Mesothelial cell of epicardium (in vitro differentiated cells): ENCODE measurements around the gene SPACA9. TPM values are rescaled to one million over a fixed set of nuclear protein-coding genes. Genes with fewer than 3 reads are reported as not detected.

Experiments
- DNase-seq, 2 experiments: peaks; one replicate each; pipeline ENCODE4 v3.0.0; 2021; ENCODE audit warnings: low spot score in 2 of 2; ENCODE audit not compliant: unreplicated experiment in 2 of 2
- H3K27ac Mint-ChIP-seq: 2 replicates; pipeline ENCODE4 v1.8.0; 2021; ENCODE audit warnings: mixed read lengths
- H3K27me3 Mint-ChIP-seq: 2 replicates; pipeline ENCODE4 v1.8.0; 2021; ENCODE audit warnings: low read depth, mixed read lengths
- H3K36me3 Mint-ChIP-seq: 2 replicates; pipeline ENCODE4 v1.8.0; 2021; ENCODE audit warnings: mixed read lengths
- H3K4me1 Mint-ChIP-seq: 2 replicates; pipeline ENCODE4 v1.8.0; 2021; ENCODE audit warnings: mixed read lengths
- H3K4me3 Mint-ChIP-seq: 2 replicates; pipeline ENCODE4 v1.8.0; 2021; ENCODE audit warnings: mild to moderate bottlenecking, moderate library complexity, mixed read lengths
- H3K9me3 Mint-ChIP-seq: 2 replicates; pipeline ENCODE4 v1.8.0; 2021; ENCODE audit warnings: mixed read lengths
- CTCF ChIP-seq: fragments of 200-600 bp; sonication (generic); IDR thresholded peaks from one replicate; pipeline ENCODE4 v1.5.0; 2021; ENCODE audit warnings: antibody characterized with exemption; ENCODE audit not compliant: unreplicated experiment
- total RNA-seq: library from RNA; stranded (reverse); gene quantifications from 3 replicates; pipeline ENCODE4 v1.2.1, GENCODE V29; 2021

The SPACA9 gene
- total RNA-seq, 1 donor from 2014 or later, result 5.7 TPM

DNA sequence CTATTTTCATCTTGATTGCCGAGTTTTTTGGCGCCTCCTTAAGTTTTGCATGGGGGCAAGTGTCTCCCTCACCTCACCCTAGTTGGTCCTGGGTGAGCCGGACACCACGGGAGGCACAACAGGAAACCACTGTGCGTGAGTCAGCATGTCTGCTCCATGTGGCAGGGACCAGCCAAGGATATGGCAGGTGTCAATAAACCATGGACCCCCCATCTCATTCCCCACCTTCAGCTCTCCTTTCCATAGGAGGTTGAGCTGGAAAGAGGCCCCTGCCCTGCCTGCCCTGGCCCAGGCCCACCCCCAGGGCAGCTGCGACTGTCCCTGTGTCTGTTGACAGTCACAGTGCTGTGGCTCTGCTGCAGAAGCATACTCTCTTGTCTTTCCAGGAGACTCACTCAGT is 3.1 kb downstream of the SPACA9 start:
- H3K27me3 Mint-ChIP-seq, result no peaks in the 10 kb centered on the region
- no peaks in the 10 kb centered on the region for H3K9me3 Mint-ChIP-seq
- TF ChIP-seq CTCF, result no peak
- no peak for DNase-seq
- H3K27ac Mint-ChIP-seq, result no peak overlapping the region
- H3K4me1 Mint-ChIP-seq, result peaks cover 2% of the 10 kb centered on the region
- H3K4me3 Mint-ChIP-seq, result no peak overlapping the region
- H3K36me3 Mint-ChIP-seq, result no peaks in the 10 kb centered on the region

- no peak for TF ChIP-seq CTCF
- Mint-ChIP-seq H3K36me3 (no peaks in the 10 kb centered on the region), H3K9me3 (no peaks in the 10 kb centered on the region), H3K27ac (no peak overlapping the region), H3K4me3 (no peak overlapping the region), H3K27me3 (no peaks in the 10 kb centered on the region), H3K4me1 (peaks cover 2% of the 10 kb centered on the region)
- DNase-seq, result no peak
Observed at GRCh38 chr9:132882616-132883015, 3.9 kb downstream of the SPACA9 start.

DNA sequence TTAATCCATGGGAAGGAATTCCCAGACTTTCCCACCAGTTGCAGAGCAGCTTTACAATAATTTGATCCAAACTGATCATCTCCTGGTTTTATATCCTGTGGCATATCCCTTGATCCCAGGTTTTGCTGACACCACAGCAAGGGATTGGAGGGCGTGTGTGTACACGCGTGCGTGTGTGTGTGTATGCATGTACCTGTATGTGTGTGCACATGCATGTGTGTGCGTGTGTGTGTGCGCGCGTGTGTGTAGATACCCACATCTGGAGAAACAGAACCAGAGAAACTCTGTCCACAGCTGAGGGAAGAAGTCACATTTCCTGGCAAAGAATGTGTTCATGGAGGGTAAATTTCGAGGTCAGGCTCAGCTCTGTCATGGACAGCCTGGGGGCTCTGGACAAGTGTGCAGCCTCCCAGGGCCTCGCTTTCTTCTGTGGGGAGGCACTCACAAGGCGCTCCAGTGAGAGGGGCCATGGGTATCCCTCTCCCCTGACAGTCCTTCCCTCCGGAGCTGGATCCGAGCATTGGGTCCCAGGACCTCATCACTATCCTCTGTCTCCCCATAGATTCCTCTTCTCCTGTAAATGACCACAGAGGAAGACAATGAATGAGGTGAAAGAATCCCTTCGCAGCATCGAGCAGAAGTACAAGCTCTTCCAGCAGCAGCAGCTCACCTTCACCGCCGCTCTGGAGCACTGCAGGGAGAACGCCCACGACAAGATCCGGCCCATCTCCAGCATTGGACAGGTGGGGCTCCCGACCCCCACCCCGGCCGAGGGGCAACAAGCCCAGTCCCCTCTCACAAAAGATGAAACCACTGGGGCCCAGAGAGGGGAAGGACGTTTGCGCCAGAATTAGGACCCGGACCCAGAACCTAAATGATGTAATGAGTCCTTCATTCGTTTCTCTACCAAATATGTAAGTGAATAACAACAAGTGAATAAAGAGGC is 4.9 kb downstream of the SPACA9 start:
- Mint-ChIP-seq H3K4me1 (peaks cover 2% of the 10 kb centered on the region), H3K27ac (no peak overlapping the region), H3K9me3 (no peaks in the 10 kb centered on the region), H3K36me3 (no peaks in the 10 kb centered on the region), H3K27me3 (no peaks in the 10 kb centered on the region), H3K4me3 (no peak overlapping the region)
- no peak for DNase-seq
- no peak for TF ChIP-seq CTCF

DNA sequence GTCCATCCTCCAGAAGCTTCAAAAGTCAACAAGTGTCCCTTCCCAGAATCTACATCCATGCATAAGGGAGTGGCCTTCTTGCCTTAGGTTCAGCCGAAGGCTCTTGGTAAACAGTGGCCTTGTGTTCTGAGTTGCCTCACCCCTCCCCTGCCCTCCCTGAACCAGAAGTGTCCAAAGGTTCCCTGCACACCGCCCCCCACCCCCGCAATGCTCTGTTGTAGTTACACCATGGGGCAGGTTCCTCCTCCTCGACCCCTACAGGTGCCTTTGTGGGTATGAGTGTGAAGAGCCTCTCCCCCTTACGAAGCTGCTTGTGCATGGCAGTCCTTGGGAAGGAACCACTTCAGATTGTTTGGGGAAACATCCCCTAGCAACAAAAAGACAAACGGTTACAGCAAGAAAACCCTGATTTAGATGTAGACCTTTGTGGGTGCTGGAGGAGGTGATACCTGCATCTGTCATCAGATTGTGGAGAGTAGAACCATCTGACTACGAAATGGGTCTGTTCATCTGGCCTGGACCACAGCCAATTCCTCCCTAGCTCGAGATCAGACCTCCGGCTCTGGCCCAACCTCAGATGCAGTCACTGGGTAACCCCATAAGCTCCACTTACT is 7.1 kb downstream of the SPACA9 start:
- no peak for TF ChIP-seq CTCF
- Mint-ChIP-seq H3K4me1 (no peaks in the 10 kb centered on the region), H3K4me3 (no peak overlapping the region), H3K36me3 (no peaks in the 10 kb centered on the region), H3K27me3 (no peaks in the 10 kb centered on the region), H3K27ac (no peak overlapping the region), H3K9me3 (no peaks in the 10 kb centered on the region)
- DNase-seq, result no peak

- H3K4me1 Mint-ChIP-seq, result no peaks in the 10 kb centered on the region
- TF ChIP-seq CTCF, result no peak
- no peaks in the 10 kb centered on the region for H3K9me3 Mint-ChIP-seq
- H3K27ac Mint-ChIP-seq, result no peak overlapping the region
- no peak for DNase-seq
- H3K4me3 Mint-ChIP-seq, result no peak overlapping the region
- H3K27me3 Mint-ChIP-seq, result no peaks in the 10 kb centered on the region
- H3K36me3 Mint-ChIP-seq, result no peaks in the 10 kb centered on the region
Observed at GRCh38 chr9:132886334-132886725, 7.6 kb downstream of the SPACA9 start.
